CD4-positive, alpha-beta memory T cell (primary cell): ENCODE results near the gene FNDC3B. TPM values are rescaled to one million over a fixed set of nuclear protein-coding genes. Genes with fewer than 3 reads are reported as not detected.
A peak's percentile ranks its signal among the peaks of the same experiment; 100 is the strongest.

Source experiments
- CTCF ChIA-PET: fragments of 350-600 bp; sonication (Branson Sonifier 250); formaldehyde crosslinking; loops from one replicate; lab custom pipeline; 2021; ENCODE audit warnings: inconsistent platforms; ENCODE audit not compliant: partially characterized antibody; lab: Charles Lee
- POLR2A ChIA-PET: fragments of 350-600 bp; sonication (Branson Sonifier 250); formaldehyde crosslinking; loops from one replicate; lab custom pipeline; 2021; ENCODE audit not compliant: partially characterized antibody; lab: Charles Lee
- DNase-seq, 5 donors: peaks; one replicate each; pipeline versions ENCODE4 v3.0.0 to v3.0.0-alpha.2; 2020 to 2022; ENCODE audit warnings: mixed read lengths in 1 of 5
- H3K27ac ChIP-seq: one replicate; pipeline ENCODE4 v1.7.0; 2013; ENCODE audit warnings: low read depth, low read length
- H3K27me3 ChIP-seq: 2 replicates; pipeline ENCODE4 v1.7.0; 2013; ENCODE audit warnings: mild to moderate bottlenecking, low read length, moderate library complexity; ENCODE audit not compliant: insufficient read depth
- H3K36me3 ChIP-seq: 2 replicates; pipeline ENCODE4 v1.7.0; 2013; ENCODE audit warnings: mild to moderate bottlenecking, low read length, moderate library complexity; ENCODE audit not compliant: insufficient read depth
- H3K4me1 ChIP-seq: 2 replicates; pipeline ENCODE4 v1.7.0; 2013; ENCODE audit warnings: mild to moderate bottlenecking, low read length, moderate library complexity; ENCODE audit not compliant: insufficient read depth
- H3K4me3 ChIP-seq, 2 donors: one replicate each; pipeline ENCODE4 v1.7.0; 2013; ENCODE audit warnings: low read length in 2 of 2, mild to moderate bottlenecking in 1 of 2
- H3K9me3 ChIP-seq, 2 donors: one replicate each; pipeline ENCODE4 v1.7.0; 2013; ENCODE audit warnings: low read length in 2 of 2, control low read depth in 1 of 2; ENCODE audit not compliant: control insufficient read depth in 1 of 2
- H3K27ac Mint-ChIP-seq, 7 donors: one replicate each; pipeline ENCODE4 v1.8.0; 2020 to 2021; ENCODE audit warnings: mixed read lengths in 7 of 7, mild to moderate bottlenecking in 6 of 7, inconsistent platforms in 3 of 7, moderate library complexity in 3 of 7
- H3K27me3 Mint-ChIP-seq, 2 donors: one replicate each; pipeline ENCODE4 v1.8.0; 2020 to 2021; ENCODE audit warnings: mixed read lengths in 2 of 2
- H3K36me3 Mint-ChIP-seq, 2 donors: one replicate each; pipeline ENCODE4 v1.8.0; 2020 to 2021; ENCODE audit warnings: mixed read lengths in 2 of 2, inconsistent platforms in 1 of 2, mild to moderate bottlenecking in 1 of 2
- H3K4me1 Mint-ChIP-seq, 4 donors: one replicate each; pipeline ENCODE4 v1.8.0; 2020 to 2021; ENCODE audit warnings: mixed read lengths in 4 of 4, mild to moderate bottlenecking in 1 of 4
- H3K4me3 Mint-ChIP-seq, 8 donors: one replicate each; pipeline ENCODE4 v1.8.0; 2020 to 2021; ENCODE audit warnings: mixed read lengths in 8 of 8, mild to moderate bottlenecking in 7 of 8, moderate library complexity in 6 of 8, inconsistent platforms in 3 of 8
- H3K9me3 Mint-ChIP-seq, 8 donors: one replicate each; pipeline ENCODE4 v1.8.0; 2020 to 2021; ENCODE audit warnings: mixed read lengths in 8 of 8, mild to moderate bottlenecking in 5 of 8, inconsistent platforms in 3 of 8, moderate library complexity in 1 of 8
- intact Hi-C: fragments of 100-400 bp; cut with micrococcal nuclease; formaldehyde crosslinking; loops from one replicate; pipeline ENCODE4 v1.15.1; 2023
- polyA plus RNA-seq, 2 donors: library from polyadenylated mRNA; unstranded; fragments of 300-500 nt; fragmentation: Illumina TruSeq; gene quantifications; one replicate each; pipeline ENCODE4 v1.2.3, GENCODE V29; 2021
- total RNA-seq, 2 experiments: library from RNA; stranded (reverse); gene quantifications; one replicate each; pipeline ENCODE4 v1.2.3, GENCODE V29; 2021

Gene FNDC3B
- total and polyA plus RNA-seq, 4 experiments from 2014 or later, result 10.9 to 18.2 (median 14.8) TPM

GRCh38 chr3:172121981-172122380, 82.6 kb downstream of the FNDC3B start:
- Mint-ChIP-seq H3K36me3 (peaks cover 27 to 40% of the 10 kb centered on the region in 2 donors), H3K27ac (no peak overlapping the region), H3K4me1 (peaks cover 5 to 22% (median 12%) of the 10 kb centered on the region in 4 donors), H3K4me3 (no peak overlapping the region), H3K9me3 (no peaks in the 10 kb centered on the region), H3K27me3 (no peaks in the 10 kb centered on the region)
- Histone ChIP-seq H3K27ac (no peak overlapping the region), H3K4me1 (no peaks in the 10 kb centered on the region), H3K9me3 (no peaks in the 10 kb centered on the region), H3K27me3 (no peaks in the 10 kb centered on the region), H3K36me3 (no peaks in the 10 kb centered on the region), H3K4me3 (no peak overlapping the region)
- POLR2A ChIA-PET, result interaction anchor here (0.9 kb wide), 1 partner anchor 14 kb away, joined by 3 read pairs; no protein-coding TSS in a partner anchor
- intact Hi-C loops, result no loop called here
- no peak for DNase-seq
- CTCF ChIA-PET, result interaction anchor here (1.5 kb wide), 1 partner anchor 15 kb away, joined by 3 read pairs; no protein-coding TSS in a partner anchor

GRCh38 chr3:172124271-172124670, 84.9 kb downstream of the FNDC3B start:
- no peak overlapping the region for H3K27ac ChIP-seq
- H3K36me3 Mint-ChIP-seq, result peaks cover 18 to 31% of the 10 kb centered on the region in 2 donors

DNA sequence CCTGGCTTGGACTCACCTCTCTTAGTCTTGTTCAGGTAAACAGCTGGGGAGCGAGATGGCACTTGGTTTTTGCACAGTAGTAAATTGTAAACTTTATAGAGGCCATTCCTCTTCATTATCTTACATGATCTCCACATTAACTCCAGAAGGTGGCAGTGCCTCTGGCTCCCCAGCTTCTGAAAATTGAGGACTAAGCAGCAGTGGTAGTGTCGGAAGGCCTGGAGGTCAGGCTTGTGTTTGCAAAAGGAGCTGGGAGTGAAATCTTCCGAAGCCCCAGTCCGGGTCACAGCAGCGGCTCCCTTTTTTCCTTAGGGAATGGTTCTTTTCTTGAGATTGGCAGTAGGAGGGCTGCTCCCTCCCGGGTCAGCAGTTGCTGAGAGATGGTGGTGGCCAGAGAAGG, 85.7 kb downstream of the FNDC3B start:
- Histone ChIP-seq H3K27me3 (no peaks in the 10 kb centered on the region), H3K4me1 (peaks cover 10% of the 10 kb centered on the region), H3K4me3 (no peak overlapping the region), H3K27ac (no peak overlapping the region), H3K36me3 (no peaks in the 10 kb centered on the region), H3K9me3 (no peaks in the 10 kb centered on the region)
- Mint-ChIP-seq H3K4me3 (no peak overlapping the region), H3K4me1 (peaks cover 18 to 44% (median 26%) of the 10 kb centered on the region in 4 donors), H3K27me3 (no peaks in the 10 kb centered on the region), H3K9me3 (no peaks in the 10 kb centered on the region), H3K27ac (peak overlapping the region in 1 of 7 donors; percentile 37), H3K36me3 (peaks cover 16 to 25% of the 10 kb centered on the region in 2 donors)
- DNase-seq, result no peak
- intact Hi-C loops, result no loop called here
- ChIA-PET POLR2A (no interaction called here), CTCF (no interaction called here)

More at GRCh38 chr3:172124271-172124670, 84.9 kb downstream of the FNDC3B start:
- H3K4me3 ChIP-seq, result no peak overlapping the region
- no peaks in the 10 kb centered on the region for H3K9me3 ChIP-seq
- Mint-ChIP-seq H3K4me3 (no peak overlapping the region), H3K4me1 (peaks cover 13 to 36% (median 19%) of the 10 kb centered on the region in 4 donors), H3K9me3 (no peaks in the 10 kb centered on the region), H3K27me3 (no peaks in the 10 kb centered on the region), H3K27ac (peak overlapping the region in 1 of 7 donors; percentile 8)
- ChIA-PET POLR2A (no interaction called here), CTCF (no interaction called here)
- H3K4me1 ChIP-seq, result peaks cover 2% of the 10 kb centered on the region
- DNase-seq, result no peak
- intact Hi-C loops, result no loop called here
- no peaks in the 10 kb centered on the region for H3K36me3 ChIP-seq
- H3K27me3 ChIP-seq, result no peaks in the 10 kb centered on the region

GRCh38 chr3:172125963-172126457, 86.6 kb downstream of the FNDC3B start:
- Mint-ChIP-seq H3K9me3 (peaks cover 0 to 2% (median 0%) of the 10 kb centered on the region in 8 donors), H3K36me3 (peaks cover 18 to 22% of the 10 kb centered on the region in 2 donors), H3K4me1 (peaks cover 25 to 51% (median 32%) of the 10 kb centered on the region in 4 donors), H3K27me3 (no peaks in the 10 kb centered on the region), H3K4me3 (no peak overlapping the region), H3K27ac (peak overlapping the region in 3 of 7 donors; percentile 44 to 45 (median 44))
- CTCF ChIA-PET, result interaction anchor here (0.8 to 2.1 kb wide), 2 partner anchors 14 to 22 kb away, joined by 3 to 4 read pairs; no protein-coding TSS in a partner anchor
- H3K36me3 ChIP-seq, result no peaks in the 10 kb centered on the region
- H3K4me1 ChIP-seq, result peaks cover 18% of the 10 kb centered on the region
- no peak for DNase-seq
- no peak overlapping the region for H3K4me3 ChIP-seq
- no peak overlapping the region for H3K27ac ChIP-seq
- intact Hi-C loops, result no loop called here
- POLR2A ChIA-PET, result no interaction called here
- H3K27me3 ChIP-seq, result no peaks in the 10 kb centered on the region
- H3K9me3 ChIP-seq, result no peaks in the 10 kb centered on the region

- H3K9me3 ChIP-seq, result no peaks in the 10 kb centered on the region
- Mint-ChIP-seq H3K36me3 (peaks cover 18 to 22% of the 10 kb centered on the region in 2 donors), H3K27me3 (no peaks in the 10 kb centered on the region), H3K27ac (peak overlapping the region in 3 of 7 donors; percentile 53 to 69 (median 54)), H3K4me1 (peaks cover 25 to 53% (median 33%) of the 10 kb centered on the region in 4 donors), H3K4me3 (peak overlapping the region in 1 of 8 donors; percentile 18), H3K9me3 (peaks cover 0 to 2% (median 0%) of the 10 kb centered on the region in 8 donors)
- ChIA-PET CTCF (interaction anchor here (0.8 to 2.1 kb wide), 2 partner anchors 13 to 23 kb away, joined by 3 to 4 read pairs; no protein-coding TSS in a partner anchor), POLR2A (no interaction called here)
- no peak overlapping the region for H3K27ac ChIP-seq
- no peaks in the 10 kb centered on the region for H3K36me3 ChIP-seq
- H3K4me1 ChIP-seq, result peaks cover 25% of the 10 kb centered on the region
- DNase-seq, result no peak
- intact Hi-C loops, result no loop called here
- H3K4me3 ChIP-seq, result no peak overlapping the region
- no peaks in the 10 kb centered on the region for H3K27me3 ChIP-seq
Measured at GRCh38 chr3:172126741-172127140, 87.4 kb downstream of the FNDC3B start.

DNA sequence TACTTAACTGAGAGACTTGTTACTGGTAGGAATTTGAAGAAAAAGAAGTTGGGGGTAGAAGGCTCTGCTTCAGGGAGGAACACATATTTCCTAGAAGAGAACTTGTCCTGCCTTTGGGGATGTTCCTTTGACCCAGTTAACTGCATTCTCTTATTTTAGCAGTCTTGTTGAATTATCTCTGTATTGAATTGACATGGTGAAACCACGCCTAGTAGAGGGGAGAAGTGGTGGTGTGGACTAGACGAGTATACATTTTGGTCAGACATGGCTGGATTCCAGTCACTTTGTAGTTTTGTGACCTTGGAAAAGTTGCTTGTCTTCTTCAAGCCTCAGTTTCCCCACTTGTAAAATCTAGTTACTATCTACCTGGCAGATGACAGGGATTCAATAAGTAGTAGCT, 87.8 kb downstream of the FNDC3B start:
- Mint-ChIP-seq H3K9me3 (peaks cover 0 to 2% (median 0%) of the 10 kb centered on the region in 8 donors), H3K27me3 (no peaks in the 10 kb centered on the region), H3K4me1 (peaks cover 29 to 57% (median 37%) of the 10 kb centered on the region in 4 donors), H3K36me3 (peaks cover 18 to 22% of the 10 kb centered on the region in 2 donors), H3K4me3 (no peak overlapping the region), H3K27ac (peak overlapping the region in 2 of 7 donors; percentile 54 to 69)
- ChIA-PET POLR2A (no interaction called here), CTCF (interaction anchor here (2.1 kb wide), 1 partner anchor 13 kb away, joined by 4 read pairs; no protein-coding TSS in a partner anchor)
- Histone ChIP-seq H3K4me3 (no peak overlapping the region), H3K27me3 (no peaks in the 10 kb centered on the region), H3K27ac (no peak overlapping the region), H3K36me3 (no peaks in the 10 kb centered on the region), H3K4me1 (peaks cover 29% of the 10 kb centered on the region), H3K9me3 (no peaks in the 10 kb centered on the region)
- intact Hi-C loops, result no loop called here
- no peak for DNase-seq

DNA sequence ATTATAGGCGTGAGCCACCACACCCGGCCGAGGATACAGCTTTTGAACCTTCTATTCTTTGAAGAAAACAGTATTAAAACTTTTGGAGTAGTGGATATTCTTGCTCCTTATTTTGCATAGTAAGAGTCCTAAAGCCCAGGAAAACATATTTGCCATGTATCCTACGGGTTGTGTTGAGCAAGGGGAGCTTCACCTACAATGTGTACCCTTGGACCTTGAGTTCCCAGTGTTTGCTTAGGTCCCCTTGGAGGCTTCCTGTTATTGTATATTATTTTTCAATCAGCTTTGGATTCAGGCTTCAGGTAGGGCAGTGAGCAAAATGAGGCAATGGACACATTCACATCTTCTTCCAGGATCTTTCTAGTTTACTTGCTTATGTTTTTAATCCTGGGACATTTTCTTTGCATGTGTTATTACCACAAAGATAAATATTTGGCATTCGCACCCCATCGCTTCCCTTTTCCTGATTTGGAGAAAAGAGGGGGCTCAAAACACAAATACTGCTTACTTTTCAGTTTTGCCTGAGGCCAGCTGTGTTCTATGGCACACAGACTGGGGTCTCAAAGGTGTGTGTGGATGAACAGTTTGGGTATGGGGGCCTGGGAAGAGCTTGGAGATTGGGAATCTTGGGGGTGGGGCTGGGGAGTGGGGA, 88.7 kb downstream of the FNDC3B start:
- DNase-seq, result no peak

More for the DNA sequence above, 88.7 kb downstream of the FNDC3B start:
- ChIA-PET POLR2A (no interaction called here), CTCF (interaction anchor here (1.0 to 2.1 kb wide), 3 partner anchors 11 to 21 kb away, joined by 3 to 4 read pairs (median 3); no protein-coding TSS in a partner anchor)
- intact Hi-C loops, result no loop called here
- peaks cover 18 to 22% of the 10 kb centered on the region in 2 donors for H3K36me3 Mint-ChIP-seq
- no peak overlapping the region for H3K4me3 ChIP-seq
- H3K4me1 ChIP-seq, result peaks cover 37% of the 10 kb centered on the region
- no peak overlapping the region for H3K4me3 Mint-ChIP-seq
- H3K9me3 Mint-ChIP-seq, result peaks cover 0 to 2% (median 0%) of the 10 kb centered on the region in 8 donors
- H3K27ac ChIP-seq, result no peak overlapping the region
- H3K27me3 Mint-ChIP-seq, result no peaks in the 10 kb centered on the region
- no peaks in the 10 kb centered on the region for H3K27me3 ChIP-seq
- no peaks in the 10 kb centered on the region for H3K36me3 ChIP-seq
- H3K4me1 Mint-ChIP-seq, result peaks cover 34 to 63% (median 40%) of the 10 kb centered on the region in 4 donors
- peak overlapping the region in 5 of 7 donors; percentile 15 to 52 (median 38) for H3K27ac Mint-ChIP-seq
- H3K9me3 ChIP-seq, result no peaks in the 10 kb centered on the region
